ENCODE results near the gene RGS9.

RGS9 gene

DNA sequence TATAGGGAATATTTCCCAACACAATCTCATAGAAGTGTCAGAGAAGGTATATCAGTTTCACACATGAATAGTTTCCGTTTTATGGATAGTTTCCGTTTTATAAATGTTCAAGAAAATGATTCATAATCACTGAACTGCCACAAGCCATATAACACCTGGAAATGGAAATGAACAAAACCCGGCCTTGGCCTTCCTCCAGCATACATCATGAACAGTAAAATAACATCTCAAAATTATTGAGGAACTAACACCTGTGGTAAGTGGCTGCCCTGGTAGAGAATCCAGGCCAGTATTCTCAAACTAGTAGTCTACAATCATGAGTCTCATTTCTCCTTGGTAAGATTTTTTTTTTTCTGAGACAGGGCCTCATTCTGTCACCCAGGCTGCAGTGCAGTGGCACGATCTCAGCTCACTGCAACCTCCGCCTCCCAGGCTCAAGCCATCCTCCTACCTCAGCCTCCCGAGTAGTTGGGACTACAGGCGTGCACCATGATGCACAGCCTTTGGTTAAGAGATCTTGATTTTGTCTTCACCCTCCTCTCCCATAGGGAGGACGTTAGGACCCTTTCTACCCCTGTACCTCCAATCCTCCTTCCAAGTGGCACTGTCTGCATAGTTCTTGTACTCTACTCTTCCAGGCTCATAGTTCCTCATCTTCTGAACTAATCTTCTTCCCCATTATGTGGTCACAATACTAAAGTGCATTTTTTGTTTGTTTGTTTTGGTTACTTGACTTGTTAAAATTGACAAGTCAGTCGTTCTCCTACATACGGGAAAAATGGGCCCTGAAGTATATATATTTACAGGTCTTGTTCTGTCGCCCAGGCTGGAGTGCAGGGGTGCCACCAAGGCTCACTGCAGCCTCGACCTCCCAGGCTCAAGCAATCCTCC, 15.0 kb upstream of the RGS9 start:
- TF ChIP-seq, protein P1, sequence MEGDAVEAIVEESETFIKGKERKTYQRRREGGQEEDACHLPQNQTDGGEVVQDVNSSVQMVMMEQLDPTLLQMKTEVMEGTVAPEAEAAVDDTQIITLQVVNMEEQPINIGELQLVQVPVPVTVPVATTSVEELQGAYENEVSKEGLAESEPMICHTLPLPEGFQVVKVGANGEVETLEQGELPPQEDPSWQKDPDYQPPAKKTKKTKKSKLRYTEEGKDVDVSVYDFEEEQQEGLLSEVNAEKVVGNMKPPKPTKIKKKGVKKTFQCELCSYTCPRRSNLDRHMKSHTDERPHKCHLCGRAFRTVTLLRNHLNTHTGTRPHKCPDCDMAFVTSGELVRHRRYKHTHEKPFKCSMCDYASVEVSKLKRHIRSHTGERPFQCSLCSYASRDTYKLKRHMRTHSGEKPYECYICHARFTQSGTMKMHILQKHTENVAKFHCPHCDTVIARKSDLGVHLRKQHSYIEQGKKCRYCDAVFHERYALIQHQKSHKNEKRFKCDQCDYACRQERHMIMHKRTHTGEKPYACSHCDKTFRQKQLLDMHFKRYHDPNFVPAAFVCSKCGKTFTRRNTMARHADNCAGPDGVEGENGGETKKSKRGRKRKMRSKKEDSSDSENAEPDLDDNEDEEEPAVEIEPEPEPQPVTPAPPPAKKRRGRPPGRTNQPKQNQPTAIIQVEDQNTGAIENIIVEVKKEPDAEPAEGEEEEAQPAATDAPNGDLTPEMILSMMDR (IDR thresholded peaks at IDR 0.05): no peak

DNA sequence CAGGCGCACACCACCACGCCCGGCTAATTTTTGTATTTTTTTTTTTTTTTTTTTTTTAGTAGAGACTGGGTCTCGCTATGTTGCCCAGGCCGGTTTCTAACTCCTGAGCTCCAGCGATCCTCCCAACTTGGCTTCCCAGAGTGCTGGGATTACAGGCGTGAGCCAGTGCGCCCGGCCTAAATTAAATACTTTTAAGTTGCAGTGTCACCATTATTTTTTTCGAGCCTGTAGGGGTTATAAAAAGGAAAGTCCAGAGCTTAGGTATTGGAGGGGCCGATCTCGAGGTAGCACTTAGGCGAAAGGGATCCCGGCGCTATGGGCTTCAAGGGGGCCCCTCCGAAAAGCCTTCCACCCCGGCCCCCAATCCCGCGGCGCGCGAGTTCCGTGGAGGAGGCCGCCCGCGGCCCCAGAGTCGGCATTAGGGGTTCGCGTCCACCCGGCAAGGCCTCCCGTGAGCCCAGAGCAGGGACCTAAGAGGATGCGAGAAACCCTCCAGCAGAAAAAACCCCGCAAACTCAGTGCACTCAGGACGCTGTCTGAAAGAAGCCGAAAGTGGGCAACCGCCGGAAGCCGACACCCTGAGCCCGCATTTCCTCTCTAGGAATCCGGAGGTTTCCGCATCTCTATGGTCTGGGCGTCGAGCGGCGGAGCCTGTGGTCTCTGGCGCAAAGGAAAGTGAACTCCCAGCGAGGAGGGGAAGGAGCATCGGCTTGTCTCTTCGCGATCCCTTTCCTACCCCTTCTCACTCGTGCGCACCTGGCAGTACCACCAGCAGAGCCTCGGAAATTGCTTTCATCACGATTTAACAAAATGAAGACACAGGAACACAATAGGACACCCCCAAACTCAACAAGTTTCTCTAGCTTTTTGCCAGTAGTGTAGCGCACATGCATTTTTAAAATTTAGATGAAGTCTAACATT, 14.1 kb upstream of the RGS9 start:
- TF ChIP-seq, protein P1 (IDR thresholded peaks at IDR 0.05): no peak

DNA sequence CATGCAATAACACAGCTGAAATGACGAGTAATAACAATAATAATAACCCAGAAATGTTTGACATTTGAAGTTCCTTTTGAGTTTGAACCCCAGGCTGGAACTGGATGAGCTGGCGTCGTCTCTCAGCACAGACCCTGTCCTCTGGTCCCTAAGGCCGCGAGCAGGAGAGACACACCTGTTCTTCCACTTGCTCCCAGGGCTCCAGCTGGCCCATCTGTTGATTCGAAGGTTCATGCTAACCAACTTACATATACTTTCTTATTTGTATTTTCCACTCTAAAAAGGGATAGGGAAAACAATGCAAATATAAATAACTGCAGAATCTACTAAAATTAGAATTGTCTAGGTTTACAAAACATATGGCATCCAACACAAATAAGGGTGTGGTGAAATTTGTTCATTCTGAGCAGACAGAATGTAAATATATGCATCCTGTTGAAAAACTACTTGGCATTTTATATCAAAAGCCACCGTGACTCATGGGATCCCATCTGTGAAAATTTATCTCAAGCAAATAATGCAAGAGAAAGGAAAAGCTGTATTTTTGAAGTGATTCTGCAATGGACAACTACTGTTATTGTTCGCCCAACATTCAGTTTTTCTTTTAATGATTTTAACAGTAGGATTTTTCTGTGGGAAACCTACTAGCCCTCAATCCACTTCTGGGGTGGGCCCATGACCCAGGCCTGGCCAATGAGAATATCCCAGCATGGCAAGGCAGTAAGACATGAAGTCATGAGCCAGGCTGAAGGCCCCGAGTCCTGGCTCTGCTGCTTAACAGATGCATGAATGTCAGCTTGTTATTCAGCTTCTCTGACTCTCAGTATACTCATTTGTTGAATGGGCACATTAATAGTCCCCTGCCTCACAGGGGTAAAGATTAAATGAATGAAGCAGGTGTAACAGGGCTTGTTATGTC, 13.2 kb upstream of the RGS9 start:
- TF ChIP-seq, protein P1 (IDR thresholded peaks at IDR 0.05): no peak

DNA sequence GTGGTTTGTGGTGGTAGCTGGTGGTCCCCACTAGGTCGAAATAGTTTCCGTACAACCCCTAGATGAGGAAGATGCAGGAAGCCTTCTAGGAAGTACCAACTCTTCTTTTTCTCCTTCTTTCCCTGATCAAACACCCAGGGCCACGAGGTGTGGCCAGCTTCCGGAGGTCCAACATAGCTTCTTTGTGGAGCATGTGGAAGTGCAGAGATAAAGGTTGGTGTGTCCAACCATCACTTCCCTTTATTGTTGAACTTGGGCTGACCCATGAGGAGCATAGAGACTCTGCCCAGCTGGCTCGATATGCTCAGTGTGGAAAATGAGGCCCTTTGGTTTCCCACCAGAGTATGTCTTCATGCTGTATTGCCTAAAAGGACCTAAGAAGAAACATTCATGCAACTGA, 6.3 kb upstream of the RGS9 start:
- TF ChIP-seq, protein P1 (IDR thresholded peaks at IDR 0.05): no peak

DNA sequence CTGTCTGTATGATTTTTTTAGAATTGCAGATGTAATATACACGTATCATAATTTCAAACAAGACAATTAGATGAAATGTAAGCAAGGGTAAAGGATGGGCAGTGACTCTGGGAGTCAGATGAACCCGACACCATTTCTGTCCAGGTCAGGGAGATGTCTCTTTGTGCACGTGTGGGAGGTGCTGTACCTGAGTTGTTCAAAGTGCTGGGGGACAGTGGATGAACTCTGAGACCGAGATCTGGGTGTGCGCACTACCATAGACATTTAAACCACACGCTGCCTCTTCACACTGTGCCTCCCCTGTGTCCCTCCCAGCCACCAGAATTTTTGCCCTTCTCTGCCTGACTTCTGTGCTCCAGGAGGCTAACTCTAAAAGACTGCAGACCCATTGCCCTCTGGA, 5.9 kb upstream of the RGS9 start:
- TF ChIP-seq, protein P1 (IDR thresholded peaks at IDR 0.05): no peak

DNA sequence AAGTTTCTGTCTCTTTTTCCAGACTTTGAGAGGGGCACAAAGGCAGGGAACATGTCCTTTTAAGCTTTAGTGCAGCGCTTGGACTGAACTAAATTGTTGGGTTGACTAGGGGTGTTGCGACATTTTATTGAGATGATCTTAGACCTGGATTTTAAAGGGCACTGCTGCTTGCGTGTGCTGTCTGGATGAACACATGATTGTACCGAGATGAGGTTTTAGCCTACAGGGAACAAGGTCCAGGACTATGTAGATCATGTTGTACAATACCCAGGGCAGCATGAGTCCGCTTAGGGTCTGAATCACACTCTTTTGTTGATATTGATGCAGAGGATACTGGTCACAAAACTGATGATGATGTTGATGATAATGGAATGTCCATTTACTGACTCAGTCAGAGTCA, 5.2 kb upstream of the RGS9 start:
- TF ChIP-seq, protein P1 (IDR thresholded peaks at IDR 0.05): no peak

DNA sequence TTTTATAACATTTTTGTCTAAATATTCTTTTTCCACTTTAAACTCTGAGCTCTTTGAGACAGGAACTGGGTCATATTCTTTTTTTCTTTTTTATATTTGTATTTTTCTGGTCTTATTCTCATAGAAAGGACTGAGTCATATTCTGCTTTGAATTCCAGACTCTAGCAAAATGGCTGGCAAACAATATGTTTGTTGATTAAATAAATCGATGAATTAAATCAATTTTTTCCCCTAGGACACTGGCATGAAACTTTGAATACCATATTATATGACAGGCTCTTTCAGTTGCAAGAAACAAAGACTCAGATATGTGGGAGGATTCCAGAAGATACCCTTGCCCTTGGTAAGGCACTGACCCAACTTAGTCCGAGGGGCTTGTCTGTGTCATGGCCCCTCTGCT, 3.1 kb upstream of the RGS9 start:
- TF ChIP-seq, protein P1 (IDR thresholded peaks at IDR 0.05): no peak
